ENCODE data around the gene PTPN23.

PTPN23 gene

GRCh38 chr3:47394881-47395280 lies 14.1 kb downstream of the PTPN23 start:
- Histone ChIP-seq H3K27ac (ENCODE audit: extremely low read depth, low read depth, low read length) (no peak overlapping the region), H3K4me1 (ENCODE audit: control insufficient read depth, insufficient read depth, low read length) (peaks cover 2% of the 10 kb centered on the region; the same call in 1 of the 2 replicates), H3K36me3 (ENCODE audit: control insufficient read depth in 2 of 2, insufficient read depth in 1 of 2, low read length in 2 of 2) (peaks cover 0 to 18% of the 10 kb centered on the region in 2 experiments; a peak in 1 of 3 replicates), H3K9me3 (ENCODE audit: control insufficient read depth, insufficient read depth, low read depth, low read length) (no peaks in the 10 kb centered on the region), H3K4me3 (ENCODE audit: low read depth, low read length) (no peak overlapping the region)
- CTCF ChIA-PET, result interaction anchor here (0.9 to 1.4 kb wide), 2 partner anchors 12 to 25 kb away, joined by 3 to 4 read pairs; no protein-coding TSS in a partner anchor
- POLR2A ChIA-PET, result no interaction called here
- TF ChIP-seq ZNF148 (tag by site-specific recombination; IDR thresholded peaks at IDR 0.05; ENCODE audit: borderline replicate concordance) (no peak), ZNF23 (tag by site-specific recombination; IDR thresholded peaks at IDR 0.05; ENCODE audit: borderline replicate concordance) (no peak), ZNF37A (tag by site-specific recombination; IDR thresholded peaks at IDR 0.05) (no peak), ZNF514 (tag by site-specific recombination; IDR thresholded peaks at IDR 0.05) (no peak), ZNF18 (tag by site-specific recombination; IDR thresholded peaks at IDR 0.05) (no peak), ZBTB20 (tag by site-specific recombination; IDR thresholded peaks at IDR 0.05) (no peak), ZSCAN30 (tag by site-specific recombination; IDR thresholded peaks at IDR 0.05) (no peak), ZNF433 (tag by site-specific recombination; IDR thresholded peaks at IDR 0.05; ENCODE audit: low read depth) (no peak), ZNF776 (tag by site-specific recombination; IDR thresholded peaks at IDR 0.05; ENCODE audit: borderline replicate concordance) (no peak), ZNF174 (tag by site-specific recombination; IDR thresholded peaks at IDR 0.05) (no peak), KLF1 (tag by site-specific recombination; IDR thresholded peaks at IDR 0.05) (no peak), ZNF596 (tag by site-specific recombination; IDR thresholded peaks at IDR 0.05) (no peak), ZNF704 (tag by site-specific recombination; IDR thresholded peaks at IDR 0.05) (no peak), PBX3 (CRISPR knock-in tag; IDR thresholded peaks at IDR 0.05) (no peak), ZFP41 (tag by site-specific recombination; IDR thresholded peaks at IDR 0.05; ENCODE audit: borderline replicate concordance) (no peak), ZNF311 (tag by site-specific recombination; IDR thresholded peaks at IDR 0.05; ENCODE audit: borderline replicate concordance) (no peak)

- no peaks in the 10 kb centered on the region for H3K9me3 ChIP-seq (ENCODE audit: control insufficient read depth, insufficient read depth, low read depth, low read length)
- ChIA-PET POLR2A (interaction anchor here (0.6 kb wide), 1 partner anchor 15 kb away, joined by 5 read pairs; no protein-coding TSS in a partner anchor), CTCF (no interaction called here)
- H3K27ac ChIP-seq (ENCODE audit: extremely low read depth, low read depth, low read length), result no peak overlapping the region
- peaks cover 0 to 18% of the 10 kb centered on the region in 2 experiments; a peak in 1 of 3 replicates for H3K36me3 ChIP-seq (ENCODE audit: control insufficient read depth in 2 of 2, insufficient read depth in 1 of 2, low read length in 2 of 2)
- H3K4me3 ChIP-seq (ENCODE audit: low read depth, low read length), result no peak overlapping the region
- peaks cover 2% of the 10 kb centered on the region; the same call in 1 of the 2 replicates for H3K4me1 ChIP-seq (ENCODE audit: control insufficient read depth, insufficient read depth, low read length)
- no peak for TF ChIP-seq ZSCAN16 (tag by site-specific recombination; IDR thresholded peaks at IDR 0.05)
Observed at GRCh38 chr3:47398228-47398627, 17.4 kb downstream of the PTPN23 start.
